Measurements from ENCODE around the gene UGGT2. TPM values are rescaled to one million over a fixed set of nuclear protein-coding genes. Genes with fewer than 3 reads are reported as not detected.

Gene UGGT2
- polyA plus RNA-seq, 1 donor: 23.1 TPM

- H3K27ac ChIP-seq (ENCODE audit: low read length): no peak overlapping the region
- no peaks in the 10 kb centered on the region for H3K27me3 ChIP-seq (ENCODE audit: control insufficient read depth, insufficient read depth, low read length)
- peaks cover 6% of the 10 kb centered on the region for H3K36me3 ChIP-seq (ENCODE audit: control insufficient read depth, insufficient read depth, low read length)
- no peaks in the 10 kb centered on the region for H3K9me3 ChIP-seq (ENCODE audit: control insufficient read depth, low read depth, low read length)
- no CpG with 5 or more reads among the region's 1 CpG for WGBS (ENCODE audit: insufficient coverage, low lambda C conversion rate)
- no peaks in the 10 kb centered on the region for H3K4me1 ChIP-seq (ENCODE audit: control insufficient read depth, insufficient read depth, low read length)
- no peak overlapping the region for H3K4me3 ChIP-seq (ENCODE audit: low read length)
- no peak for DNase-seq
Observed at GRCh38 chr13:95898256-95898655, 154.9 kb downstream of the UGGT2 start.

DNA sequence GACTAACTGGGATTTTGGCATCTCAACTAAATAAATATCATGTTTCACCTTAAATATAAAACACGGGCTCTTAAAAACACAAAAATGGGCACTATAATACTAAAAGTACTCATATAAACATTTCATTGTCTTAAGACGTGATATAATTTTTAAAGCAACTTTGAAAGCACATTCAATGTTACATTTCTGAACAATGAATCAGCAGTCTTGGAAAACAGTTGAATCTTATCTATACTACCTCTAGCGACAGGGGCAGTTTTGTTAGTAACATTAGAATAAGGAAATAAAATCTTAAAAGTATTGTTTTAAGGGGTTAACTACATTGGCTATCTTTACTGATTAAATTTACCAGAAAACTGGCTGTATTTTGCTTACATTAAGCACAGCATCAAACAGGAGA lies 156.9 kb downstream of the UGGT2 start:
- no CpG with 5 or more reads among the region's 3 CpGs for WGBS (ENCODE audit: insufficient coverage, low lambda C conversion rate)
- DNase-seq: no peak
- H3K4me1 ChIP-seq (ENCODE audit: control insufficient read depth, insufficient read depth, low read length): no peaks in the 10 kb centered on the region
- H3K27me3 ChIP-seq (ENCODE audit: control insufficient read depth, insufficient read depth, low read length): no peaks in the 10 kb centered on the region
- no peak overlapping the region for H3K27ac ChIP-seq (ENCODE audit: low read length)
- no peaks in the 10 kb centered on the region for H3K9me3 ChIP-seq (ENCODE audit: control insufficient read depth, low read depth, low read length)
- peaks cover 6% of the 10 kb centered on the region for H3K36me3 ChIP-seq (ENCODE audit: control insufficient read depth, insufficient read depth, low read length)
- H3K4me3 ChIP-seq (ENCODE audit: low read length): no peak overlapping the region

GRCh38 chr13:95893861-95894260 lies 159.3 kb downstream of the UGGT2 start:
- Histone ChIP-seq H3K4me3 (ENCODE audit: low read length) (no peak overlapping the region), H3K4me1 (ENCODE audit: control insufficient read depth, insufficient read depth, low read length) (no peaks in the 10 kb centered on the region), H3K9me3 (ENCODE audit: control insufficient read depth, low read depth, low read length) (no peaks in the 10 kb centered on the region), H3K36me3 (ENCODE audit: control insufficient read depth, insufficient read depth, low read length) (peaks cover 14% of the 10 kb centered on the region), H3K27me3 (ENCODE audit: control insufficient read depth, insufficient read depth, low read length) (no peaks in the 10 kb centered on the region), H3K27ac (ENCODE audit: low read length) (no peak overlapping the region)
- no CpG with 5 or more reads among the region's 5 CpGs for WGBS (ENCODE audit: insufficient coverage, low lambda C conversion rate)
- DNase-seq: no peak

DNA sequence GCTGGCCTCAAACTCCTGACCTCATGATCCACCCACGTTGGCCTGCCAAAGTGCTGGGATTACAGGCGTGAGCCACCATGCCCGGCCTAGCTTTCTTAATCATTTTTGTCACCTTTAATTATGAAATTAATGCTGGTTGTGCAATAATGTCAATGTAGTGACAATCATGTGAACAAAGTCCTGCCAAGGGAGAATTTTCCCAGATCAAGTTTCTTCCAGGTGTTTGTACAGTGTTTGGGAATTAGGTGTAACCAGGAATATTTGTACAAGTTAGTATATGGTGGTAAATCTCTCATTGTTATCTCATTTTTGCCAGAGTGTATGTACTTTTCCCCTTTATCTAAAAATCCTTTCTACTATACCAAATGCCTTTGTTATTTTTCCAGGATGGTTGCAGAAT lies 171.1 kb downstream of the UGGT2 start:
- no peak for DNase-seq
- H3K36me3 ChIP-seq (ENCODE audit: control insufficient read depth, insufficient read depth, low read length): peaks cover 6% of the 10 kb centered on the region
- WGBS (ENCODE audit: insufficient coverage, low lambda C conversion rate): no CpG with 5 or more reads among the region's 3 CpGs
- H3K9me3 ChIP-seq (ENCODE audit: control insufficient read depth, low read depth, low read length): no peaks in the 10 kb centered on the region
- H3K27ac ChIP-seq (ENCODE audit: low read length): no peak overlapping the region
- no peaks in the 10 kb centered on the region for H3K27me3 ChIP-seq (ENCODE audit: control insufficient read depth, insufficient read depth, low read length)
- H3K4me3 ChIP-seq (ENCODE audit: low read length): no peak overlapping the region
- no peaks in the 10 kb centered on the region for H3K4me1 ChIP-seq (ENCODE audit: control insufficient read depth, insufficient read depth, low read length)

- Histone ChIP-seq H3K4me3 (ENCODE audit: low read length) (no peak overlapping the region), H3K4me1 (ENCODE audit: control insufficient read depth, insufficient read depth, low read length) (no peaks in the 10 kb centered on the region), H3K9me3 (ENCODE audit: control insufficient read depth, low read depth, low read length) (no peaks in the 10 kb centered on the region), H3K27ac (ENCODE audit: low read length) (no peak overlapping the region), H3K36me3 (ENCODE audit: control insufficient read depth, insufficient read depth, low read length) (peaks cover 12% of the 10 kb centered on the region), H3K27me3 (ENCODE audit: control insufficient read depth, insufficient read depth, low read length) (no peaks in the 10 kb centered on the region)
- WGBS (ENCODE audit: insufficient coverage, low lambda C conversion rate): 60% methylated on average over 1 of the region's 1 CpG
- DNase-seq: no peak
Observed at GRCh38 chr13:95880331-95880730, 172.9 kb downstream of the UGGT2 start.

DNA sequence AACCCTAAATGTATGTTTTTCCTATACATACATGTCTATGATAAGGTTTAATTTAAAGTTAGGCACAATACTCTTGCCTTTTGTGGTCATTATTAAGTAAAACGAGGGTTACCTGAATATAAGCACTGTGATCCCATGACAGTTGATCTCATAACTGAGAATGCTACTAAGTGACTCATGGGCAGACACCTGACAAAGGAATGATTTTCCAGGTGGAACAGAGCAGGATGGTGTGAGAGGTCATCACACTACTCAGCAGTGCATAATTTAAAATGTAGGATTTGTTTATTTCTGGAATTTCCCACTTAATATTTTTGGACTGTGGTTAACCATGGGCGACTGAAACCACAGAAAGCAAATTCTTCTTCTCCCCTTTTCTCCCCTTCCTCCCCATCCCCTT lies 178.9 kb downstream of the UGGT2 start:
- WGBS (ENCODE audit: insufficient coverage, low lambda C conversion rate): 92% methylated on average over 2 of the region's 2 CpGs
- Histone ChIP-seq H3K27me3 (ENCODE audit: control insufficient read depth, insufficient read depth, low read length) (no peaks in the 10 kb centered on the region), H3K9me3 (ENCODE audit: control insufficient read depth, low read depth, low read length) (no peaks in the 10 kb centered on the region), H3K27ac (ENCODE audit: low read length) (no peak overlapping the region), H3K4me3 (ENCODE audit: low read length) (no peak overlapping the region), H3K4me1 (ENCODE audit: control insufficient read depth, insufficient read depth, low read length) (no peaks in the 10 kb centered on the region), H3K36me3 (ENCODE audit: control insufficient read depth, insufficient read depth, low read length) (peaks cover 20% of the 10 kb centered on the region)
- no peak for DNase-seq

DNA sequence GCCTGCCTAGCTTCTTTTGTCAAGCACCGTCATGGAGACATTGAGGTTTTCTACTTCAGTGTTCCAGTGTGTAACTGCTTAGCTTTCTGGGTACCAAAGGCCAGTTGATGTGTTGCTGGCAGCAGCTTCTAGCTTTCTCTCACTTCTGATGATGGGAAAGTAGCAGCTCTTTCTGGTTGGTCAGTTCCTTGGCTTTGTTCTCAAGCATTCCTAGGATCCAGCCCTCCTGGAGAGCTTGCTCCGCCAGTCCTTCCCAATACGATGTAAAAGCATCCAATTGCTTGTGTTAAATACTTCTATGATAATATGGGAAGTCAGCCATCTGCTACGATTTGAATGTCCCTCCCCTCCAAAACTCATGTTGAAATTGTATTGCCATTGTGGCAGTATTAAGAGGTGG lies 182.8 kb downstream of the UGGT2 start:
- no CpG with 5 or more reads among the region's 4 CpGs for WGBS (ENCODE audit: insufficient coverage, low lambda C conversion rate)

DNA sequence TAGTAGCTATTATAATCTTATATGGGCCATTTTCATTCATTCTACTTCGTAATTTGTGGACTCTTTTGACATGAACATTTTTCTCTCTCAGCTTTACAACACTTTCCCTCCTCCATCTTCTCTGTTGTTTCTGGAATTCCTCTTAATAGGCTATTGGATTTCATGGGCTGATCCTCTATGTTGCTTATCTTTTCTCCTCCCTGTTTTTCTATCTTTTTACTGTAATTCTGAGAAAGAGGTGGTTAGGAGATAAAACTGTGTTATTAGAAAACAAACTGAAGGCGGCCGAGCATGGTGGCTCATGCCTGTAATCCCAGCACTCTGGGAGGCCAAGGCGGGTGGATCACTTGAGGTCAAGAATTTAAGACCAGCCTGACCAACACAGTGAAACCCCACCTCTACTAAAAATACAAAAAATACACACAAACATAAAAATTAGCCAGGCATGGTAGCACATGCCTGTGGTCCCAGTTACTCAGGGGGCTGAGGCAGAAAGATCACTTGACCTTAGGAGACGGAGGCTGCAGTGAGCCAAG lies 188.1 kb downstream of the UGGT2 start:
- Histone ChIP-seq H3K36me3 (ENCODE audit: control insufficient read depth, insufficient read depth, low read length) (peaks cover 5% of the 10 kb centered on the region), H3K27me3 (ENCODE audit: control insufficient read depth, insufficient read depth, low read length) (no peaks in the 10 kb centered on the region), H3K4me3 (ENCODE audit: low read length) (no peak overlapping the region), H3K27ac (ENCODE audit: low read length) (no peak overlapping the region), H3K9me3 (ENCODE audit: control insufficient read depth, low read depth, low read length) (no peaks in the 10 kb centered on the region), H3K4me1 (ENCODE audit: control insufficient read depth, insufficient read depth, low read length) (no peaks in the 10 kb centered on the region)
- no peak for DNase-seq
- WGBS (ENCODE audit: insufficient coverage, low lambda C conversion rate): 100% methylated on average over 1 of the region's 5 CpGs

More for the DNA sequence above, 182.8 kb downstream of the UGGT2 start:
- no peak overlapping the region for H3K27ac ChIP-seq (ENCODE audit: low read length)
- H3K4me1 ChIP-seq (ENCODE audit: control insufficient read depth, insufficient read depth, low read length): no peaks in the 10 kb centered on the region
- no peak for DNase-seq
- H3K36me3 ChIP-seq (ENCODE audit: control insufficient read depth, insufficient read depth, low read length): peaks cover 10% of the 10 kb centered on the region
- H3K9me3 ChIP-seq (ENCODE audit: control insufficient read depth, low read depth, low read length): no peaks in the 10 kb centered on the region
- no peak overlapping the region for H3K4me3 ChIP-seq (ENCODE audit: low read length)
- no peaks in the 10 kb centered on the region for H3K27me3 ChIP-seq (ENCODE audit: control insufficient read depth, insufficient read depth, low read length)

DNA sequence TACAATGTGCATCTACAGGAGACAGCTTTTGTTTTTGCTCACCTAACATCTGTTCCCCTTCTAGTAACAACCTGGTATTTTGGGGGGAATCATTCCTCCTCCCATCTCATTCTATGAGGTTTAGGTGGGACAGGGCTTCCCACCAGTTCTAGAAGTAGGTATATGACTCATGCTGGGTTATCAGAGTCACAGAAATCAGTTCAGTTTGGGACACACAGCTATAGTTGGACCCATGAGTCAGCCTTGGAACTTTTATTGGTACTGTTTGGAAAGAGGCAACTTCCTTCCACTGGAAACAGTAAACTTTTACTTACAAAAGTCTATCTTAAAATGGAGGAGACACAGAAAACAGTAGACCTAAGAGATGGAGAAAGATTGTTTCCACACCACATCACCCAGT lies 190.8 kb downstream of the UGGT2 start:
- DNase-seq: no peak

DNA sequence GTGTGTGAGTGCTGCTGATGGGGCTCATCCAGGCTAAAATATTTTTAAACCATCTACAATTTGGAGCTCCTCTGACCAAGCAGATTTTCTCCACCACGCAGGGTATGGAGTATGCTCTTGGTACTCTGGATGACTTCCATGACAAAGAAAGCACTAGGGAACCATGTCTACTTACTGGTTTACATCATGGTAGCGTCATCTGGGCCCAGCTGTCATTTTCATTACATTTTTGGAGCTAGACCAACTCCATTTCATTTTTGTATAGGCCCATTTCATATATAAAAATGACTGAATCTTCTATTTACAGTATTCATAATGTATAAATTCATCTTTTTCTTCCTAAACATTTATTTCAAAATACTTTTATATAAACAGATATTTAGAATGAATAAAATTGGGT lies 191.9 kb downstream of the UGGT2 start:
- Histone ChIP-seq H3K4me3 (ENCODE audit: low read length) (no peak overlapping the region), H3K27me3 (ENCODE audit: control insufficient read depth, insufficient read depth, low read length) (no peaks in the 10 kb centered on the region), H3K9me3 (ENCODE audit: control insufficient read depth, low read depth, low read length) (no peaks in the 10 kb centered on the region), H3K4me1 (ENCODE audit: control insufficient read depth, insufficient read depth, low read length) (no peaks in the 10 kb centered on the region), H3K27ac (ENCODE audit: low read length) (no peak overlapping the region), H3K36me3 (ENCODE audit: control insufficient read depth, insufficient read depth, low read length) (peaks cover 4% of the 10 kb centered on the region)
- 100% methylated on average over 1 of the region's 2 CpGs for WGBS (ENCODE audit: insufficient coverage, low lambda C conversion rate)
- DNase-seq: no peak

More for the DNA sequence above, 190.8 kb downstream of the UGGT2 start:
- Histone ChIP-seq H3K27ac (ENCODE audit: low read length) (no peak overlapping the region), H3K4me3 (ENCODE audit: low read length) (no peak overlapping the region), H3K36me3 (ENCODE audit: control insufficient read depth, insufficient read depth, low read length) (peaks cover 4% of the 10 kb centered on the region), H3K27me3 (ENCODE audit: control insufficient read depth, insufficient read depth, low read length) (no peaks in the 10 kb centered on the region), H3K9me3 (ENCODE audit: control insufficient read depth, low read depth, low read length) (no peaks in the 10 kb centered on the region), H3K4me1 (ENCODE audit: control insufficient read depth, insufficient read depth, low read length) (no peaks in the 10 kb centered on the region)

- Histone ChIP-seq H3K9me3 (ENCODE audit: control insufficient read depth, low read depth, low read length) (no peaks in the 10 kb centered on the region), H3K36me3 (ENCODE audit: control insufficient read depth, insufficient read depth, low read length) (peaks cover 7% of the 10 kb centered on the region), H3K27ac (ENCODE audit: low read length) (no peak overlapping the region), H3K4me1 (ENCODE audit: control insufficient read depth, insufficient read depth, low read length) (no peaks in the 10 kb centered on the region), H3K27me3 (ENCODE audit: control insufficient read depth, insufficient read depth, low read length) (no peaks in the 10 kb centered on the region), H3K4me3 (ENCODE audit: low read length) (no peak overlapping the region)
- peak in 1 of 2 donors; percentile 8 for DNase-seq
- 70% methylated on average over 2 of the region's 10 CpGs for WGBS (ENCODE audit: insufficient coverage, low lambda C conversion rate)
Observed at GRCh38 chr13:95858286-95859075, 194.7 kb downstream of the UGGT2 start.
